Activated T-helper 1 cell treated with anti-CD3 and anti-CD28 coated beads, Interleukin-12 subunit alpha, Interleukin-12 subunit beta, Interleukin-2, Interleukin-4 antibody, amounts not matched to agents 30 ng/mL and 10 ng/mL and 1 ng/mL, durations not matched to agents 14 hours and 24 hours and 36 hours (primary cell): ENCODE results near the gene RERE. TPM values are rescaled to one million over a fixed set of nuclear protein-coding genes. Genes with fewer than 3 reads are reported as not detected.
A peak's percentile ranks its signal among the peaks of the same experiment; 100 is the strongest.

Experiments used
- DNase-seq: peaks from one replicate; pipeline ENCODE4 v3.0.0; 2021; ENCODE audit warnings: low spot score
- H3K27ac Mint-ChIP-seq: one replicate; pipeline ENCODE4 v1.8.0; 2021; ENCODE audit warnings: mild to moderate bottlenecking, mixed read lengths
- H3K27me3 Mint-ChIP-seq: one replicate; pipeline ENCODE4 v1.8.0; 2022; ENCODE audit warnings: mild to moderate bottlenecking, moderate library complexity, mixed read lengths; ENCODE audit not compliant: insufficient read depth
- H3K36me3 Mint-ChIP-seq: one replicate; pipeline ENCODE4 v1.8.0; 2021; ENCODE audit warnings: low read depth, mixed read lengths
- H3K4me1 Mint-ChIP-seq: one replicate; pipeline ENCODE4 v1.8.0; 2021; ENCODE audit warnings: low read depth, mixed read lengths
- H3K4me3 Mint-ChIP-seq: one replicate; pipeline ENCODE4 v1.8.0; 2021; ENCODE audit warnings: mild to moderate bottlenecking, moderate library complexity, mixed read lengths
- H3K9me3 Mint-ChIP-seq: one replicate; pipeline ENCODE4 v1.8.0; 2021; ENCODE audit warnings: mixed read lengths
- intact Hi-C: fragments of 100-400 bp; cut with micrococcal nuclease; formaldehyde crosslinking; loops from one replicate; pipeline ENCODE4 v1.15.1; 2024
- total RNA-seq: library from RNA; stranded (reverse); gene quantifications from 2 replicates; pipeline ENCODE4 v1.2.3, GENCODE V29; 2022

The RERE gene
- total RNA-seq, 1 donor from 2014 or later = 82.0 TPM

- DNase-seq = no peak
- Mint-ChIP-seq H3K9me3 (no peaks in the 10 kb centered on the region), H3K36me3 (peaks cover 17% of the 10 kb centered on the region), H3K4me1 (peaks cover 42% of the 10 kb centered on the region), H3K27me3 (peaks cover 1% of the 10 kb centered on the region), H3K4me3 (no peak overlapping the region), H3K27ac (no peak overlapping the region)
- intact Hi-C loops = no loop called here
Measured at GRCh38 chr1:8653878-8654277, 163.6 kb downstream of the RERE start.

GRCh38 chr1:8652467-8653046, 164.9 kb downstream of the RERE start:
- no peak overlapping the region for H3K4me3 Mint-ChIP-seq

DNA sequence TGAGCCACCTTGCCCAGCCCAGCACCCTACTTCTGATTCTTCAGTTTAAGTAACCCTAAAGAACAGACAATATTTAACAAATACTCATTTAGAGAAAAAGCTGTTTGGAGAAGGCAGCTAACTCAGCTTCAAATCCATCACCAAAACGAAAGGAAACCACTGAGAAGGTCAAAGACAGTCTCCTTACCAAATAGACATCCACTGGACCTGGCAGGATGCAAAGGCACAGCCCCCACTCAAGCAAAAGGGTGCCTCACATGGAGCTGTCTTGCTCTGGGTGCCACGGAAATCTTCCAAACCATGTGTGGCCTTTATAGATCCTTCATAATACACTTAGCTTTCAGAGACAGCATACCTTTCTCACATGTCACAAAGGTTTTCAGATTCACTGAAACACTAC, 165.5 kb downstream of the RERE start:
- peaks cover 1% of the 10 kb centered on the region for H3K27me3 Mint-ChIP-seq
- H3K27ac Mint-ChIP-seq = peak overlapping the region; percentile 87
- no peak overlapping the region for H3K4me3 Mint-ChIP-seq
- H3K36me3 Mint-ChIP-seq = peaks cover 16% of the 10 kb centered on the region
- H3K4me1 Mint-ChIP-seq = peaks cover 61% of the 10 kb centered on the region
- intact Hi-C loops = loop anchor here (1.0 kb wide), 1 partner anchor 12 kb away; no protein-coding TSS in a partner anchor
- no peaks in the 10 kb centered on the region for H3K9me3 Mint-ChIP-seq
- no peak for DNase-seq

More at GRCh38 chr1:8652467-8653046, 164.9 kb downstream of the RERE start:
- Mint-ChIP-seq H3K27me3 (peaks cover 1% of the 10 kb centered on the region), H3K36me3 (peaks cover 16% of the 10 kb centered on the region), H3K27ac (peak overlapping the region; percentile 87), H3K4me1 (peaks cover 55% of the 10 kb centered on the region), H3K9me3 (no peaks in the 10 kb centered on the region)
- DNase-seq = no peak
- intact Hi-C loops = loop anchor here (1.0 kb wide), 1 partner anchor 12 kb away; no protein-coding TSS in a partner anchor

- H3K9me3 Mint-ChIP-seq = no peaks in the 10 kb centered on the region
- peak overlapping the region; percentile 12 for H3K4me3 Mint-ChIP-seq
- H3K4me1 Mint-ChIP-seq = peaks cover 65% of the 10 kb centered on the region
- peak overlapping the region; percentile 87 for H3K27ac Mint-ChIP-seq
- H3K36me3 Mint-ChIP-seq = peaks cover 16% of the 10 kb centered on the region
- H3K27me3 Mint-ChIP-seq = peaks cover 1% of the 10 kb centered on the region
- no peak for DNase-seq
- intact Hi-C loops = no loop called here
Measured at GRCh38 chr1:8651236-8651890, 166.1 kb downstream of the RERE start.

- no peak overlapping the region for H3K27ac Mint-ChIP-seq
- intact Hi-C loops = loop anchor here (1.0 to 5.0 kb wide), 9 partner anchors 16 to 253 kb away; no protein-coding TSS in a partner anchor
- no peak overlapping the region for H3K4me3 Mint-ChIP-seq
- peaks cover 12% of the 10 kb centered on the region for H3K36me3 Mint-ChIP-seq
- DNase-seq = no peak
- no peaks in the 10 kb centered on the region for H3K9me3 Mint-ChIP-seq
- H3K27me3 Mint-ChIP-seq = no peaks in the 10 kb centered on the region
- peaks cover 69% of the 10 kb centered on the region for H3K4me1 Mint-ChIP-seq
Measured at GRCh38 chr1:8649875-8650274, 167.6 kb downstream of the RERE start.

DNA sequence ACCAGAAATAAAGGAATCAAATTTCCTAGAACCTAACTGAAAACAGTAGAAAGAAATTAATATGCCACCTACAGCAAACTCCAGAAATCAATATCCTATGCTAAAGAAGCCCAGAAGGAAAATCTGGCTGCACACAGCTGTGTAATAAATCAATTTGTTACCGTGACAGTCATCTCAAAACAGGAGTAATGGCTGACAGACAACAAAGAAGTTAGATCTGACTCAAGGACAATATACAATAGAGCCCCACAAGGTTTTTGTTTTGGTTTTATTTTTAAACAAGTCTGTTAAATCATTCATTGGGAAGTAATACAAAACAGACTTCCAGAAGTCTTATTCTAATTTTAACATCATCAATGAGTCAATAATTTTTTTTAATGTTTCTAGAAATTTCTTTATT, 168.4 kb downstream of the RERE start:
- no peak overlapping the region for H3K4me3 Mint-ChIP-seq
- intact Hi-C loops = loop anchor here (1.0 to 5.0 kb wide), 9 partner anchors 17 to 252 kb away; no protein-coding TSS in a partner anchor

DNA sequence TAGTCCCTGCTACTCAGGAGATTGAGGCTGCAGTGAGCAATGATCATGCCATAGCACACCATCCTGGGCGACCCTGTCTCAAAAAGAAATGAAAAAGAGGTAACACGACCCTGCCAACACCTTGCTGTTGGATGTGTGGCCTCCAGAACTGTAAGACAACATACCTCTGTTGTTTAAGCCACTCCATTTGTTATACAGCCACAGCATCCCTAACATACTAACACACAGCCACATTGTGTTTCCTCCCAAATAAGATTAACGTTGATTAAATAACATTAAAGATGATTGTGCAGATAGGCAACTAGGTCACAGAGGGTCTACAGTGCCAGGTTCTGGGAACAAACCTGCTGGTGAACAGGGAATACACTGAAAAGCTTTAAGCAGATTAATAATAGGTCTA, 170.4 kb downstream of the RERE start:
- no peak overlapping the region for H3K27ac Mint-ChIP-seq
- H3K9me3 Mint-ChIP-seq = no peaks in the 10 kb centered on the region
- peaks cover 14% of the 10 kb centered on the region for H3K36me3 Mint-ChIP-seq
- no peak for DNase-seq
- intact Hi-C loops = loop anchor here (2.0 to 5.0 kb wide), 2 partner anchors 18 to 225 kb away; no protein-coding TSS in a partner anchor
- no peaks in the 10 kb centered on the region for H3K27me3 Mint-ChIP-seq
- no peak overlapping the region for H3K4me3 Mint-ChIP-seq
- peaks cover 81% of the 10 kb centered on the region for H3K4me1 Mint-ChIP-seq

More for the DNA sequence above, 168.4 kb downstream of the RERE start:
- Mint-ChIP-seq H3K9me3 (no peaks in the 10 kb centered on the region), H3K27ac (no peak overlapping the region), H3K27me3 (no peaks in the 10 kb centered on the region), H3K36me3 (peaks cover 13% of the 10 kb centered on the region), H3K4me1 (peaks cover 76% of the 10 kb centered on the region)
- no peak for DNase-seq

GRCh38 chr1:8646189-8646588, 171.3 kb downstream of the RERE start:
- H3K27ac Mint-ChIP-seq = peak overlapping the region; percentile 11
- H3K27me3 Mint-ChIP-seq = no peaks in the 10 kb centered on the region
- intact Hi-C loops = loop anchor here (2.0 to 5.0 kb wide), 2 partner anchors 17 to 224 kb away; no protein-coding TSS in a partner anchor
- H3K4me3 Mint-ChIP-seq = no peak overlapping the region
- no peak for DNase-seq
- H3K4me1 Mint-ChIP-seq = peaks cover 73% of the 10 kb centered on the region
- peaks cover 14% of the 10 kb centered on the region for H3K36me3 Mint-ChIP-seq
- no peaks in the 10 kb centered on the region for H3K9me3 Mint-ChIP-seq

GRCh38 chr1:8643542-8644536, 173.6 kb downstream of the RERE start:
- Mint-ChIP-seq H3K9me3 (no peaks in the 10 kb centered on the region), H3K36me3 (peaks cover 13% of the 10 kb centered on the region), H3K4me3 (no peak overlapping the region), H3K27me3 (no peaks in the 10 kb centered on the region), H3K27ac (no peak overlapping the region), H3K4me1 (peaks cover 59% of the 10 kb centered on the region)
- intact Hi-C loops = no loop called here
- no peak for DNase-seq

DNA sequence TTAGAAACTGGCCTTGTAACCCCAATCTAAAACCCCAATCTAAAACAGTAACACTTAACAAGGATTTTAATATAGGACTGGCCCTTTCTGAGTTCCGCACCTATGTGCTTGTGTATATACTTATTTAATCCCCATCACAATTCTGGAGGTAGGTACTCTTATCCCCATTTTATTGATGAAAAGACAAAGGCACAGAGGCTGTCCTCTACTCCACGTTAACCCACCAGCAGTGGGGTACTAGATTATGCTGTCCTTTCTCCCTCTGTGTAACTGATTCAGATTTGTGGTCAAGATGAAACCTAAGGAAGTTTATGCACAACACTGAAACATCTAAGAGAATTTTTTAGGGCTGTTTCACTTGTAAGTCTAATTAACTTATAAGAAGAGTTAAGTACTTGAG, 175.3 kb downstream of the RERE start:
- Mint-ChIP-seq H3K36me3 (peaks cover 13% of the 10 kb centered on the region), H3K9me3 (no peaks in the 10 kb centered on the region), H3K4me3 (no peak overlapping the region), H3K27me3 (no peaks in the 10 kb centered on the region), H3K4me1 (peaks cover 42% of the 10 kb centered on the region), H3K27ac (no peak overlapping the region)
- DNase-seq = no peak
- intact Hi-C loops = no loop called here

- DNase-seq = no peak
- intact Hi-C loops = no loop called here
- peaks cover 13% of the 10 kb centered on the region for H3K36me3 Mint-ChIP-seq
- no peaks in the 10 kb centered on the region for H3K27me3 Mint-ChIP-seq
- H3K4me1 Mint-ChIP-seq = peaks cover 36% of the 10 kb centered on the region
- no peak overlapping the region for H3K27ac Mint-ChIP-seq
- H3K4me3 Mint-ChIP-seq = no peak overlapping the region
- no peaks in the 10 kb centered on the region for H3K9me3 Mint-ChIP-seq
Measured at GRCh38 chr1:8641377-8641997, 176.0 kb downstream of the RERE start.

- Mint-ChIP-seq H3K4me1 (peaks cover 30% of the 10 kb centered on the region), H3K27ac (no peak overlapping the region), H3K4me3 (no peak overlapping the region), H3K36me3 (peaks cover 13% of the 10 kb centered on the region), H3K9me3 (no peaks in the 10 kb centered on the region), H3K27me3 (no peaks in the 10 kb centered on the region)
- DNase-seq = no peak
- intact Hi-C loops = no loop called here
Measured at GRCh38 chr1:8640950-8641349, 176.5 kb downstream of the RERE start.
